Measurements from ENCODE around the gene MVB12A.

Gene MVB12A

DNA sequence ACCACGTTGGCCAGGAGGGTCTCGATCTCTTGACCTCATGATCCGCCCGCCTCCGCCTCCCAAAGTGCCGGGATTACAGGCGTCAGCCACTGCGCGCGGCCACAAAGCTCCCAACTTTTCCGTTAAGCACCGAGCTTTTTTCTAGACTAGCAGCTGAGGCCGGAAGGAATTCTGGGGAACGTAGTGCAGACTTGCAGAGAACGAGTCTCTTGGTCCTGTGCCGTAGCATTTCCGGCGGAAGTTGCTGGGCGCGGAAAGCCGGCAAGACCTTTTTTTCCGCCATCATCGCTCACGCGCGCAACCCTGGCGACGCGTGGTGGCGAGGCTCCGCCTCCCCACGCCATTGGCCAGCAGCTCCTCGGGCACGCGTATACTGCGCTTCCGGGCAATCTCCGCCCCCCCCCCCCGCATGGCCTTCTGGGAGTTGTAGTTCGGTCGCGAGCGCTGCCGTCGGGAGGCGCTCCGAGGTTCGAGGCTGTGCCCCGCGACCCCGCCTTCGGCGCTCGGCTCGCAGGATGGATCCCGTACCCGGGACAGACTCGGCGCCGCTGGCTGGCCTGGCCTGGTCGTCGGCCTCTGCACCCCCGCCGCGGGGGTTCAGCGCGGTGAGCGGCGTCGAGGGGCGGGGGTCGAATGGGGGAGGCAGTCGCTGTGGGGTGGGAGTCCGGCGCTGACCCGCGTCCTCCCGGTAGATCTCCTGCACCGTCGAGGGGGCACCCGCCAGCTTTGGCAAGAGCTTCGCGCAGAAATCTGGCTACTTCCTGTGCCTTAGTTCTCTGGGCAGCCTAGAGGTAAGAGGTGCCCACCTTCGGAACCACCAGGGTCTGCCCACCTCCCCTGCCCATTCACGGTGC, at the start of gene MVB12A:
TSS of gene MVB12A (plus strand) at position 427 of the 854 bp plus-strand sequence. CDS start at position 516, 89 bp downstream.
- DNase-seq: peak; percentile 93 to 96

DNA sequence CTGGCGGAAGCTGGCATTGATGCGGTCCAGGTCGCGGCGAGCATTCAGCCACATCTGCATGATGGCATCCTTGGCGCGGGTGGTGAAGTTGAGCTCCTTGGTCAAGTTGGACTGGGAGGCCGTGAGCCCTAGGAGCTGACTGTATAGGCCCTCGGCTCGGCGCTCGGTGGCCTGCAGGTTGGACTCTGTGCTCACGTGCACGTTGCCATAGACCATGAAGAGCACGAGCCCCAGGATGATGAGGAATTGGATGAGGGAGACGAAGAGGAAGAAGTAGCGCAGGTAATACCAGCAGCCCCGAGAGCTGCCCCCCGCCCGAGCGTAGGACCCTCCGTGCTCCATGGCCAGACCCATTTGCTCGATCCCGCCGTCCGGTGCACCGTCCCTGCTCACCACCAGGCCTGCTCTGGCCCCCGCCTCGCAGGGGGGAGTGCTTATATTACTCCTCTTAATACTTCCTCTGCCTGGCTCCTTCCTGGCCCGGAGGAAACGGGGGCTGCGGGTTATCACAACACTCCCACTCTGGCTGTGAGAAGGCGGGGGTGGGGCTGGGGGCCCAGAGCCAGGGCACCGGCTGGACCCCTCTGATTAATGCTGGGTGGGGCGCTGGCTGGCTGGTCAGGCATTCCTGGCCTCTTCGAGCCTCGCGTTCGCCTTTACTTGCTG, 42.8 kb upstream of the MVB12A start, which contains the start of gene PLVAP:
TSS of gene PLVAP (minus strand) at position 408 of the 666 bp plus-strand sequence. CDS start at position 354, 54 bp downstream.
- DNase-seq: no peak

DNA sequence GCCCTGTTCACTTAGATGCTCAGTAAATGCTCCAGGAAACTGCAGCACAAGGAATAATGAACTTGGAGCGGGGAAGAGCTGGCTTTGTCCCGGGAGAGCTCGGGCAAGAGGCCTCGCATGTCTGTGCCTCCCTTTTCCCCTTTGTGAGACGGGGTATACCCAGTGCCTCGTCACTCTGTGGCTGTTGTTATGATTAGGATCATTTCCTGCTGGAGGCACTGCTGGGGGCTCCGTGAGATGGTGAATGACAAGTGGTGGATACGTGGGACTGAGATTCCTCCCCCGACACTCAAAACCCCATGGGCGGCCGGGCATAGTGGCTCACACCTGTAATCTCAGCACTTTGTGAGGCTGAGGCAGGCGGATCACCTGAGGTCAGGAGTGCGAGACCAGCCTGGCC, 41.6 kb upstream of the MVB12A start:
- DNase-seq: no peak

DNA sequence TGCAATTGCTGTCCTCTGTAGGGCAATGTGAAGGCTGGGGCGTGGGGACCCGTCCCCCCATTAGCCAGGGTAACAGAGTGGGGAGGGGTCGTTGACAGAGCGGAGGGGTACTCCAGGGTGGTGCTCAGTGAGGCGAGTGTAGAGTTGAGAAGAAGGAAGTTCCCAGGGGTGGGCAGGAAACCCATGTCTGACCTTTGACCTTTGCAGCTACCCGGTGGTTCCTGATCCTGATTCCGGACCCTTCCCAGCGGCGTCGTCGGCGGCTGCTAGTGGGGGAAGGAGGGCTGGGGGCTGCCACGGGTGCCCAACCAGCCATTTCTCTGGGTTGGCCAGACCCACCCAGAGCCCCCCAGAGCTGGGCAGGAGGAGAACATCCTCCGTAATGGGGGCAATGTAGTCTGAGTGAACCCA, 40.6 kb upstream of the MVB12A start:
- DNase-seq: no peak

DNA sequence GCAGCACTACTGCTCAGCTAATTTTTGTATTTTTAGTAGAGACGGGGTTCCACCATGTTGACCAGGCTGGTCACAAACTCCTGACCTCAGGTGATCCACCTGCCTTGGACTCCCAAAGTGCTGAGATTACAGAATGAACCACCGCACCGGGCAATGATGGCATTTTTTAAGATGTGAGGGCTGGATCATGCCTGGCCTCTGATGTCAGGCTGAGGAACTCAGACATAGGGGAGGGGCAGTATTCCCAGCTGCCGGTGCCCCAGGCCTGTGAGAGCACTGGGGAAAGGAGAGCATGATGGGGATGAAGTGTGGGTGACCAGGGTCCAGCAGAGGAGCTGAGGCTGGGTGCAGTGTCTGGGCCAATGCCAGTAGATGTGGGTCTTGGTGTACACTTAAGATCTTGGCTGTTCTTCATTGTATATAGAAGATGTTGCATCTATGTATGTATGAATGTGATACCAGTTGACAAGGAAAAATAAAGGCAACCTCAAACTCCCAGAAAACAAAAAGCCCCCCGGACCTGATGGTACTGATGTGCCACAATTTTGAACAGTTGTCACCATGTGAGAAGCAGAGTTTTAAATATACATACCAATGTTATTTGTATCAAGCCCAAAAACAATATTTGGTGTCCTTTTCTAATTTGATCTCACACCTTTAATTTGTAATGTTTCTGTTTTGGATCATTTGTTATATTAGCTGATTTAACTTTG, 39.3 kb upstream of the MVB12A start:
- no peak for DNase-seq

DNA sequence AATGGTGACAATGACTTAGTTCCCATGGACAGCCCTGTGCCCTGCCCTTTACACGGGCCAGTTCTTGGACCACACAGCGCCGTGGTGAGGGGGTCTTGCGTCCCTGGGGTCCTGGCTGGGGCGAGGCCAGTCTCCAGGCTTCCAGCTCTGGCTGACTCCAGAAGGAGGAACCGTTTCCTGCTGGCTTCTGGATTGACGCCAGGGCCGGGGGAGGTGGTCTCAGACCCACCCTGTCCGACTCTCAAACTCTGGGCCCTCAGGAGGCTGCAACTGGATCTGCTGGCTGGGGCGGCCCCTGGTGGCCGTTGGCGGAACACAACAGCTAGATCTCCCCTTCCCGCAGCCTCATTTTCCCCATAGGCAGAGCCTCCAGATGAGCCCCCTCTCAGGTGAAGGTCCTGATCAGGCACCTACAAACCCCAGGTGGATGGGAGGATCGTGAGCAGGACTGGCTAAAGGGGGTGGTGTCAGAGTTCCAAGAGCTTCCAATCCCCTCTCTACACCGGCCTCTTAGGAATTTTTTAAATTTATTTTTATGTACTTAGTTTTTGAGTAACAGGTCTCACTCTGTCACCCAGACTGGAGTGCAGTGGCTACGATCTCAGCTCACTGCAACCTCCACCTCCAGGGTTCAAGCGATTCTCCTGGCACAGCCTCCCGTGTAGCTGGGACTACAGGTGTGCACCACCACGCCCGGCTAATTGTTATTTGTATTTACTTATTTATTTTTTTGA, 33.8 kb upstream of the MVB12A start:
- DNase-seq: peak; percentile 78 to 80

DNA sequence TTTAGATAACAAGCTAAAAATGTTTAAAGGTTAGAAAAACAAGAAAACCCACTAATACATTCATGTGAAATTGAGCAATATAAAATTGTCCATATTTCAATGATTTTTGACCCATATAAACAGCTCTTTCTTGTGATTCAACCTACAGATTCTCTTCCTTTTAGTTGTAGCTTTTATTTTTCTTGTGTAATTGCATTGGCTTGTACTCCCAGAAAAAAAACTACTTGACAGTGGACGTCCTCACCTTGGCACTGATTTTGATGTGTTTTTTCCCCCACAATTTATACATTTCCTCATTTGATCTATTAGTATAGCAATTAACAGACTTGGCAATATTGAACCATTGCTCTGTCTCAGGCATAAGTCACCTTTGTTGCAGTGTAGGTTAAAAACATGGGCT, 30.6 kb upstream of the MVB12A start:
- no peak for DNase-seq

DNA sequence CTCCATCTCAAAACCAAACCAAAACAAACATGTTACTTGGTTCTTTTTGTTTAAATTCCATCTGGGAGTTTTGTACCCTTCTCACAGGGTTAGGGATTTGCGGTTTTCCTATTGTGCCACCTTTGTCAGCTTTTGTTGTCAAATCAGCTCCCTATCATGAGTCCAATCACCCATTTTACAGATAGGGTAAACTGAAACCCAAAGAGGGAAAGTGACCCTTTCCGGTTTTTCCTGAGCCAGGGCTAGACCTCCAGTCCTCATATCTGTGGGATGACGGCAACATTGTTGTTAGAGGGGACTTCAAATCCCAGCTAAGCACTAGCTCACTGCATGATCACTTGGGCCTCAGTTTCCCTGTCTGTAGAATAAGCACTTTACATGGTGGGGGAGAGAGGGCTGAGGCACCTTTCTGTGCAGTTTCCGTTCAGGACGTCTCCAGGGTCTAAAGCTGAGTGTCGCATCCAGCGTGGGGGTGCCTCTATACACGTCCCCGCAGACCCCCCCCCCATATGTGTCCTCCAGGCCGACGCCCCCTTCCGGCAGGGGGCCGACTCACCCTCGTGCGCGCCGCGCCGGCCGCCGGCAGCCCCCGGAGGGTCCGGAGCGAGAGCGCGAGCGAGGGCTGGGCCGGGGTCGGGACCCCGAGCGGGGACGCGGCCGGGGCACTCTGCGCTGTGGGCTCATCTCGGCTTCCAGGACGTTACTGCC, 29.7 kb upstream of the MVB12A start:
- peak in 1 of 2 experiments; percentile 28 for DNase-seq

DNA sequence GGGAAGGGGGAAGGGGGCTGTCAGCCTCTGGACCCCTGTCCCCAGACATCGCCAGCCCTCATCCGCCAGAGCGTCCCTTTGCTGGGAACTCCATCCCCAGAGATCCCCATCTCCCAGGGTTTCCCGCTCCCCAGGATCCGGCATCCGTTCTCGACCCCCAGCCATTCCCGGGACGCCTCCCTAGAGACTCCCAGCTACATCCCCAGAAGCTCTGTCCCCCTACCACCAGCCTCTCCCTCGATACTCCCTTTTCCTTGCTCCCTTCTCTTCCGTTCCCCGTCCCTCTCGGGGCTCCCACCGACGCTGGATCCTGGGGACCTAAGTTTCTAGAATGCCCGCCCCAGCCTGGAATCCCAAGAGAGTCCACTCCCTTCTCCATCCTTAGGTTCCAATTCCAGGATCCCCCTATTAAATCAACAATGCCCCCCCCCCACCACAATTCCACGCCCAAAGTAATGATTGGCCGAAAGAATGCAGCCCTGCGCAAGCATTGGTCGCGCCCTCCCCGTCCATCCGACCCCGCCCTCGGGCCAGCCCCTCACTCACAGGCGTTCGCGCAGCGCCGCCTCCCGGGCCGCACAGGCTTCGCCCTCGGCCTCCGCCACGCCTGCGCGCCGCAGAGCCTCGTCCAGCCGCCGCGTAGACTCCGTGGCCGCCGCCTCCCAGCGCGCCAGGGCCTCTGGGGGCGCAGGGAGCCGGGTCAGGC, 29.0 kb upstream of the MVB12A start:
- DNase-seq: peak; percentile 94 to 95

DNA sequence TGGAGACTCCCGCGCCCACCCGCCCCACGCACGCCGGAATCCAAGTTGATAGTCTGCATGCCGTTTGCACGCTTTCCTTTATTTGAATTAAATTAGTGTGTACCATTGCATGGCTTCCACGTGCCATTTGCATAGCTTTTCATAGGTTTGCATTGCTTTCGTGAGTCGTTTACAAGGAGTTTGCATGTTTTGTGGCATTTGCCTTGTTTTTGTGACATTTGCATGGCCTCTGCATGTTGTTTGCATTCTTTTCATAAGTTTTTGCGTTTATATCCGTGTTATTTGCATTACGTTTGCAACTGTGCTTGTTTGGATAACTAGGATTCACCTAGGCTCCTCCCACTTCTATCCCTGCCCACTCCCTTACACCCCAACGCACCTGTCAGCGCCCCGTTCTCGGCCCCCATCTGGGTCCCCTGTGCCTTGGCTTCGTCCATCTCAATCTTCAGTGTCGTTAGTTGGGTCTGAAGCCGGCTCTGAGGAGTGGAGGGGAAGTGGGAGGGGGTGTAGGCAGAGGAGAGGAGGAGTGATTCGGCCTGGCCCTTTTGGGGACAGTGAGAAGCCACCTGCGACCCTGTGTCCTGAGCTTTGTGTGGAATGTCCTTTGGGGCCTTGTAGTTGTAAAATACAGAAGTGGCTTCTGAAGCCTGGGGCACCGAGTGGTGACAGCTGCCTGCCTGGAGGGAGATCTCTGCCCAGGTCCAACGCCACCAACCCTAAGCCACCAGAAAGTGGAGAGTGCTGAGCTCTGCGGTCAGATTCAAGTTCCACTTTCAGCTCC, 28.3 kb upstream of the MVB12A start:
- DNase-seq: no peak

DNA sequence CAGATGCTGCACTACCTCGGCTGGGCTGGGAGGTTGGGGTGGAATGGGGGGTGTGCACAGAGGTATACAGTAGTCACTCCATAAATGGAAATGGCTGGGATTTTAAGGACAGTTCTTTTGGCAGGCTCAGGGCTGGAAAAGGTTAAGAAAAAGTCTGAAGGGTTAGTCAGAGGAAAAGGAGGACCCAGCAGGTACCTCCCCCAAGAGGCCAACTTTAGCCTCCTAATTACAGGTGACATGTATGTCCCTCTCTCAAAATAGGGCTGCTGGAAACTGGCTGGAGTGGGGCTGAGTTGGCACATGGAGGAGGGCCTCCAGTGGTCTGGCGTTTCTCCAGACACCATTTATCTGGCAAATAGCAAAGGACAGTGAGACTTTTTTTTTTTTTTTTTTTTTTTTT, 26.8 kb upstream of the MVB12A start:
- no peak for DNase-seq

DNA sequence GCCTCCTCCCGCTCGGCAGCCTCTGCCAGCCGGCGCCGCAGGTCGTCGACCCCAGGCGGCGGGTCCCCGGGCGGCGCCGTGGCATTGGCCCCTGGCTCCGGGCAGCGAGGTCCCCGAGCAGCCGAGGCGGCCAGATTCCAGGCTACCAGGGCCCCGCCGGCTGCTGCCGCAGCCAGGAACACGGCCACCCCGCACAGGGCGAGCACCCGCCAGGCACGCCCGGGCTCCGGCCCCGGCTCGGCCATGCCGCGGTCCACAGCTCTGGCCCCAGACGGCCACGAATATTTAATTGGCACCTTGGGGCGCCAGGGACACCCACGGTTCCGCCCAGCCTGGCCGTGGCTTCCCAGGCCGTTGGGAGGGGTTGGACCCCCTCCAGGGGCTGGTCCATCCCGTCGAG, 25.9 kb upstream of the MVB12A start, which contains the start of gene CCDC194:
TSS of gene CCDC194 (minus strand) at position 283 of the 400 bp plus-strand sequence. CDS start at position 245, 38 bp downstream.
- no peak for DNase-seq

DNA sequence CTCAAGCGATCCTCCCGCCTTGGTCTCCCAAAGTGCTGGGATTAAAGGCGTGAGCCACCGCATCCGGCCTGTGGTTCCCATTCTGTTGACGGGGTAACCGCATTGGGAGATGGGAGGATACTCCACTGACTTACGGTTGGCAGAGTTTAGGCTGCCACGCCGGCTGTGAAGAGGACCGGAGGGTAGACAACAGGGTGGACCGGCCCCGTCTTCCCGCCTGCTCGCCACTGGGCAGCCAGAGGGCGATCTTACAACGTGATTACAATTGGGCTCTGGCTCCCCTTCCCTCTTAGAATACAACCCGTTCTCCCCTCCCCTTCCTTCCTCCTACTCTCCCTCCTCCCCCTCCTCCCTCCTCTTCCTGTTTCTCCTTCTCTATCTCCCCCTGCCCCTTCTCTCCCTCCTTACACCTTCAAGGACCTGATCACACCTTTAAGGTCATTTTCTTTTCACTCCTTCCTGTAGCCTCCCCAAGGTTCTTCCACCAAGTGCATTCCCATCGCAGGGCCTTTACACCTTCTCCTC, 24.9 kb upstream of the MVB12A start:
- DNase-seq: peak; percentile 78 to 81

DNA sequence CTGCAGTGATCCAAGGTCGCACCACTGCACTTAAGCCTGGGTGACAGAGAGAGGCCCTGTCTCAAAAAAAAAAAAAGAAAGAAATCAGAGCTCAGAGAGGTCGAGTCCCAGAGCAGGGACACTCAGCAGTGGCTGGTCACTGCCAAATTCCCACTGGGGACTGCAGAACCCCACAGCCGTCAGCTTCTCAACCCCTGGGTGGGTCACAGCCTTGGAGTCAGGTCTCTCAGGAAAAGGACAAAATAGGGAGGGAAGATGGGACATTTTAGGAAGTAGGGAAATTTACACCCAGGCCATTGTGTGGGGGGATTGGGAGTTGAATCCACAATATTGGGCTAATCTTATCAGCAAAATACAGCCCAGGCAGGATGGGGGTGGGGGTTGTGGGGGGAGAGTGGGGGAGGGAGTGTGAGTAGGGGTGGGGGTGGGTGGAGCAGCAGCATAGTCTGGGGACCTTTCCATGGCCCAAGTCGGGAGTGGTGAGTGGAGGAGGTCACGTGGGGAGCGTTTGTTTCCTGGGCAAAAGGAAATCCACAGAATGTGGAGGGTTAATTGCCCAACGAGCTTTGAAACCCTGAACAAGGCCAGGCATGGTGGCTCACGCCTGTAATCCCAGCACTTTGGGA, 20.8 kb upstream of the MVB12A start:
- no peak for DNase-seq

DNA sequence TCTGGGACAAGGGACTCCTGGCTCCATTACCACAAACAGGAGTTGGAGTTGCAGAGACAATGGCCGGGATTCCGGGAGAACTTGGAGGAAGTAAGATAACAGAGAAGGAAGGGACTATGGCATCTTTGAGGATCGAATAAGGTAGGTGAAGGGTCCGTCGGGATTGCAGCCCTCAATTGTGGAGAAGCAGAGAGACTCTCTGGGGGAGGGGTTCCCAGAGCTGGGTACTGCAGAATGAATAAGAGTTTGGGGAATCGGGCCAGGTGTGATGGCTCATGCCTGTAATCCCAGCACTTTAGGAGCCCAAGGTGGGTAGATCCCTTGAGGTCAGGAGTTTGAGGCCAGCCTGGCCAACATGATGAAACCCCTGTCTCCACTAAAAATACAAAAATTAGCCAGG, 18.2 kb upstream of the MVB12A start:
- no peak for DNase-seq

DNA sequence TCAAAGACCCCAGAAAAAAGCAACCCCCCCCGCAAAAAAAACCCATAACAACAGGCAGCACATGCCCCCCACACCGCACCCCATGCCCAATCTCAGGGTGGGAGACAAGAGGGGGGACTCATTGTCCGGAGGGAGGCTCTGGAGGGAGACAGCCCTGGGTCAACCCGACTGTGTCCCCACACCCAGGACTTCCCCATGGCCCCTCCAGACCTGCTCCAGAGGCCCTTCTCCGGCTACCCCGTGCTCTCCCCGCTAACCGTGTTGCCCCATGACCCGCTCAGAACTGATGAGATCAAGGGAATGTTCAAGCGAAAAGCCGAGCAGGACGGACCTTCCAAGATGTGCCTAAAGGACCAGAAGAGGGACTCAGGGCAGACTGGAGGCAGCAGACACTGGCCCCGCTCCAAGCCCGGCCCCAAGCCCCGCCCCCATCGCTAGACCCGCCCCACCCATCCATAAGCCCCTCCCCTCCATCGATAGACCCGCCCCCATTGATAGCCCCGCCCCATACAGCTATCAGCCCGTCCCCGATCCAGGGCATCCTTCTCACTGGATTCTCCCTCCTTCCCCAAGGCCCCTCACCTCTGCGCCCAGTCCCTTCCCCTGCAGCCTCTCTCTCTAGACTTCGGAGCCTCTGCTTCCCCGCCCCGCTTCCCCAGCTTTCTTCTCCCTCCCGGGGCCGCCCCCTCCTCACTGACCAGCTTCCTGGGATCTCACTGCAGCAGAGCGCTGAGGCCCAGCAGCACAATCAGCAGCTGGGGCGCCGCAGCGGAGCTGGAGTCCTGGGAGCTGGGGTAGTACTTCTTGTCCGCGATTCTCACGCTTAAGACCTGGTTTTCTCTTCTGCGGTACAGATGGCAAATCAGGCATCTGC, 16.6 kb upstream of the MVB12A start:
- peak; percentile 61 to 67 for DNase-seq

DNA sequence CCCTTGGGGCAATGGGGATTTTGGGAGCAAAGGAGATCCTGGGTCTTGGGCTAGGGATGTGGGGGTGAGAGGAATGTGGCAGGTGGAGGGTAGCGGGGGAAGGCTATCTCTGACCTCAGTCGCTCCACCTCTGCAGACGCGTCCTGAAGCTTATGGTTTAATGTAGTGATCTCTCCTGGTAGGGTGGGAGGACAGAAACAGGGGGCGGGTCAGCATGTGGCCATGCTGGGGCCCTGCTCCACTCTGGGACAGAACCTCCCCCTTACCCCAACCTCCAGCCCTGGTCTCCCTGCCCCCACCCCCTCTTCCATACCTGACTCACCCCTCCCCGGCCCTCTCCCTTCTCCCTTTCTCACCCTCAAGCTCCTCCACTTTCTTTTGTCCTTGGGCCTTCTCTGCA, 15.8 kb upstream of the MVB12A start:
- peak in 1 of 2 experiments; percentile 35 for DNase-seq

DNA sequence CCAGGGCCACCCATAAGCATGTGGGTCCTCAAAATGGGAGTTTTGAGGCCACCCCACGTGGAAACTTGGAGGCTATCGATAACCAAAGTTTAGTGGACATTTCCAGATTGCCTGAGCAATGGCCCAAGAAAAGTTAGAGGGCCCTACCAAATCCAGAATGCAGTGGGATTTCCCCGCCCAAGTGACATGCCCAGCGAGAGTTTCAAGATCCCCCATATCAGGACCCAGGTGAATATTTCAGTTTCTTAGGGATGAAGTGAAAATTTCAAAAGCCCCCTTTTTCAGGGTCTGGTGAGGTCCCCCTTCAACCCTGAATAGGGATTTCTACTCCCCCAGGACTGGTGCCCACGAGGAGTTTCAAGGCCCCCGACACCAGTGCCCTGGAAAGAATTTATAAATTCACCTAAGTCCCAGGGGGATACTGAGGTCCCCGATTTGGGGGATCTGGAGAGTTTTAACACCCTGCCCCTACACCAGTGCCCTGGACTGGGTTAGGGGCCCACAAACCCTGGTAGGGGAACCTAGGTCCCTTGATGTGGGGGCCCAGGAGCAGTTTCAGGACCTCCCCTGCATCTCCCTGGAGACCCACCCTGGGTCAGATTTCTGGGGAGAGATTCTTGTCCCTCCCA, 15.1 kb upstream of the MVB12A start:
- DNase-seq: no peak

All from activated T-cell treated with anti-CD3 and anti-CD28 coated beads, Interleukin-2, amount 50 U/mL, for 48 hours (primary cell).